ENCODE results near the gene LRTM2. TPM values are rescaled to one million over a fixed set of nuclear protein-coding genes. Genes with fewer than 3 reads are reported as not detected.

Gene LRTM2
- total and polyA plus RNA-seq, 4 donors = not detected

GRCh38 chr12:1852076-1852475, 31.7 kb downstream of the LRTM2 start:
- no peak overlapping the region for H3K9ac ChIP-seq (ENCODE audit: low read depth in 1 of 2, low read length in 2 of 2)
- H3K4me3 ChIP-seq (ENCODE audit: low read depth in 1 of 3, low read length in 3 of 3) = no peak overlapping the region
- no peak overlapping the region for H3K27ac ChIP-seq (ENCODE audit: low read depth in 1 of 2, low read length in 2 of 2)
- H3K27me3 ChIP-seq (ENCODE audit: control insufficient read depth in 4 of 4, insufficient read depth in 4 of 4, low read length in 3 of 4) = no peaks in the 10 kb centered on the region
- DNase-seq (ENCODE audit: low spot score) = no peak
- peaks cover 0 to 5% (median 0%) of the 10 kb centered on the region in 4 donors for H3K9me3 ChIP-seq (ENCODE audit: control insufficient read depth in 4 of 4, low read length in 3 of 4)
- 86% methylated on average over 1 of the region's 1 CpG for WGBS
- H3K4me1 ChIP-seq (ENCODE audit: control insufficient read depth in 4 of 4, insufficient read depth in 4 of 4, low read length in 3 of 4) = no peaks in the 10 kb centered on the region
- no peaks in the 10 kb centered on the region for H3K36me3 ChIP-seq (ENCODE audit: control insufficient read depth in 4 of 4, insufficient read depth in 3 of 4, low read depth in 1 of 4, low read length in 3 of 4)
- TF ChIP-seq YY1 (IDR thresholded peaks at IDR 0.05) (no peak), FOXA2 (IDR thresholded peaks at IDR 0.05) (no peak), EGR1 (IDR thresholded peaks at IDR 0.05; ENCODE audit: low read depth in 2 of 2) (no peak), FOXA1 (IDR thresholded peaks at IDR 0.05) (no peak), RXRA (IDR thresholded peaks at IDR 0.05) (no peak), SP1 (IDR thresholded peaks at IDR 0.05) (no peak)

- no peaks in the 10 kb centered on the region for H3K4me1 ChIP-seq (ENCODE audit: control insufficient read depth in 4 of 4, insufficient read depth in 4 of 4, low read length in 3 of 4)
- 93% methylated on average over 8 of the region's 8 CpGs for WGBS
- H3K27me3 ChIP-seq (ENCODE audit: control insufficient read depth in 4 of 4, insufficient read depth in 4 of 4, low read length in 3 of 4) = no peaks in the 10 kb centered on the region
- H3K27ac ChIP-seq (ENCODE audit: low read depth in 1 of 2, low read length in 2 of 2) = no peak overlapping the region
- no peaks in the 10 kb centered on the region for H3K36me3 ChIP-seq (ENCODE audit: control insufficient read depth in 4 of 4, insufficient read depth in 3 of 4, low read depth in 1 of 4, low read length in 3 of 4)
- no peak for DNase-seq (ENCODE audit: low spot score)
- H3K4me3 ChIP-seq (ENCODE audit: low read depth in 1 of 3, low read length in 3 of 3) = no peak overlapping the region
- no peak for TF ChIP-seq CTCF (IDR thresholded peaks at IDR 0.05; ENCODE audit: low read depth, low read length, missing input control)
- TF ChIP-seq YY1 (IDR thresholded peaks at IDR 0.05) = no peak
- TF ChIP-seq RXRA (IDR thresholded peaks at IDR 0.05) = no peak
- TF ChIP-seq HNF4G (IDR thresholded peaks at IDR 0.05) = no peak
- TF ChIP-seq HNF4A (conservative IDR thresholded peaks at IDR 0.05) = no peak
- no peak overlapping the region for H3K9ac ChIP-seq (ENCODE audit: low read depth in 1 of 2, low read length in 2 of 2)
- H3K9me3 ChIP-seq (ENCODE audit: control insufficient read depth in 4 of 4, low read length in 3 of 4) = peaks cover 0 to 5% (median 0%) of the 10 kb centered on the region in 4 donors
Measured at GRCh38 chr12:1853716-1854115, 33.4 kb downstream of the LRTM2 start.

GRCh38 chr12:1855241-1855640, 34.9 kb downstream of the LRTM2 start:
- H3K4me3 ChIP-seq (ENCODE audit: low read depth in 1 of 3, low read length in 3 of 3) = no peak overlapping the region
- no peaks in the 10 kb centered on the region for H3K4me1 ChIP-seq (ENCODE audit: control insufficient read depth in 4 of 4, insufficient read depth in 4 of 4, low read length in 3 of 4)
- H3K27me3 ChIP-seq (ENCODE audit: control insufficient read depth in 4 of 4, insufficient read depth in 4 of 4, low read length in 3 of 4) = peaks cover 0 to 4% (median 0%) of the 10 kb centered on the region in 4 donors
- 76% methylated on average over 3 of the region's 3 CpGs for WGBS
- peaks cover 0 to 5% (median 0%) of the 10 kb centered on the region in 4 donors for H3K9me3 ChIP-seq (ENCODE audit: control insufficient read depth in 4 of 4, low read length in 3 of 4)
- TF ChIP-seq FOXA2 (IDR thresholded peaks at IDR 0.05) (no peak), REST (IDR thresholded peaks at IDR 0.05) (no peak), EGR1 (IDR thresholded peaks at IDR 0.05; ENCODE audit: low read depth in 2 of 2) (no peak), SP1 (IDR thresholded peaks at IDR 0.05) (no peak)
- TF ChIP-seq, protein P1, sequence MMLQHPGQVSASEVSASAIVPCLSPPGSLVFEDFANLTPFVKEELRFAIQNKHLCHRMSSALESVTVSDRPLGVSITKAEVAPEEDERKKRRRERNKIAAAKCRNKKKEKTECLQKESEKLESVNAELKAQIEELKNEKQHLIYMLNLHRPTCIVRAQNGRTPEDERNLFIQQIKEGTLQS (IDR thresholded peaks at IDR 0.05) = no peak
- no peaks in the 10 kb centered on the region for H3K36me3 ChIP-seq (ENCODE audit: control insufficient read depth in 4 of 4, insufficient read depth in 3 of 4, low read depth in 1 of 4, low read length in 3 of 4)
- H3K27ac ChIP-seq (ENCODE audit: low read depth in 1 of 2, low read length in 2 of 2) = no peak overlapping the region
- H3K9ac ChIP-seq (ENCODE audit: low read depth in 1 of 2, low read length in 2 of 2) = no peak overlapping the region
- DNase-seq (ENCODE audit: low spot score) = no peak

Data from liver (tissue), 9 donors.